A673 (cell line): Measurements from ENCODE around the gene ETNK2. TPM values are rescaled to one million over a fixed set of nuclear protein-coding genes. Genes with fewer than 3 reads are reported as not detected.

Experiments
- BruUV-seq: library from RNA; stranded (reverse); fragments of 400-500 nt; replicated peaks from 2 replicates; lab custom pipeline; 2021; lab: Mats Ljungman, UMichigan
- CTCF ChIA-PET: fragments of 300-600 bp; sonication (Branson Sonifier 250); formaldehyde crosslinking; loops from one replicate; lab custom pipeline; 2022; ENCODE audit warnings: antibody characterized with exemption; lab: Charles Lee
- POLR2A ChIA-PET: fragments of 300-600 bp; sonication (Branson Sonifier 250); formaldehyde crosslinking; loops from one replicate; lab custom pipeline; 2022; ENCODE audit warnings: antibody characterized with exemption; ENCODE audit not compliant: low non-redundant PET; lab: Charles Lee
- DNase-seq: peaks from one replicate; pipeline ENCODE4 v3.0.0-alpha.2; 2015; ENCODE audit warnings: low spot score
- H3K27ac ChIP-seq: fragments of 200-600 bp; sonication (generic); 2 replicates; pipeline ENCODE4 v1.5.1; 2016; ENCODE audit warnings: mixed run types, low read depth, mild to moderate bottlenecking, mixed read lengths, antibody characterized with exemption, low read length; ENCODE audit not compliant: poor library complexity, severe bottlenecking
- H3K27me3 ChIP-seq: fragments of 200-600 bp; sonication (generic); replicated peaks from 2 replicates; pipeline ENCODE4 v1.6.1; 2017; ENCODE audit warnings: mixed run types, low read depth, mild to moderate bottlenecking, mixed read lengths, antibody characterized with exemption, low read length; ENCODE audit not compliant: insufficient read depth, poor library complexity
- H3K36me3 ChIP-seq: fragments of 200-600 bp; sonication (generic); 2 replicates; pipeline ENCODE4 v1.6.1; 2016; ENCODE audit warnings: mixed run types, mild to moderate bottlenecking, mixed read lengths, antibody characterized with exemption, low read length; ENCODE audit not compliant: insufficient read depth, poor library complexity, severe bottlenecking
- H3K4me1 ChIP-seq: fragments of 200-600 bp; sonication (generic); 2 replicates; pipeline ENCODE4 v1.6.1; 2017; ENCODE audit warnings: mixed run types, mild to moderate bottlenecking, mixed read lengths, antibody characterized with exemption, low read length; ENCODE audit not compliant: insufficient read depth, poor library complexity, severe bottlenecking
- H3K4me3 ChIP-seq: fragments of 200-600 bp; sonication (generic); 2 replicates; pipeline ENCODE4 v1.5.1; 2016; ENCODE audit warnings: low read depth, mixed run types, mild to moderate bottlenecking, mixed read lengths, low read length; ENCODE audit not compliant: poor library complexity, severe bottlenecking
- H3K9me3 ChIP-seq: fragments of 200-600 bp; sonication (generic); 2 replicates; pipeline ENCODE4 v1.6.1; 2016; ENCODE audit warnings: mixed run types, low read depth, mild to moderate bottlenecking, mixed read lengths, antibody characterized with exemption, low read length; ENCODE audit not compliant: poor library complexity, severe bottlenecking
- EZH2 ChIP-seq: fragments of 200-600 bp; sonication (generic); IDR thresholded peaks from 2 replicates; pipeline ENCODE4 v1.6.1; 2017; ENCODE audit warnings: borderline replicate concordance, low read depth, mild to moderate bottlenecking, mixed read lengths, antibody characterized with exemption, low read length; ENCODE audit not compliant: poor library complexity, severe bottlenecking
- intact Hi-C: fragments of 100-400 bp; cut with micrococcal nuclease; formaldehyde crosslinking; loops from one replicate; pipeline ENCODE4 v1.10.0; 2022; ENCODE audit not compliant: unreplicated experiment
- total RNA-seq: library from RNA; stranded (reverse); gene quantifications from 2 replicates; pipeline ENCODE4 v1.2.3, GENCODE V29; 2021
- TF ChIP-seq, protein P1 (sequence below): fragments of 300-800, 200-600 bp; sonication (generic); conservative IDR thresholded peaks from 2 replicates; pipeline ENCODE4 v1.5.1; 2017; ENCODE audit warnings: low read depth, mild to moderate bottlenecking, antibody characterized with exemption, low read length, moderate library complexity, mixed read lengths

The ETNK2 gene
- total RNA-seq, 1 experiment from 2014 or later: 8.3 TPM

DNA sequence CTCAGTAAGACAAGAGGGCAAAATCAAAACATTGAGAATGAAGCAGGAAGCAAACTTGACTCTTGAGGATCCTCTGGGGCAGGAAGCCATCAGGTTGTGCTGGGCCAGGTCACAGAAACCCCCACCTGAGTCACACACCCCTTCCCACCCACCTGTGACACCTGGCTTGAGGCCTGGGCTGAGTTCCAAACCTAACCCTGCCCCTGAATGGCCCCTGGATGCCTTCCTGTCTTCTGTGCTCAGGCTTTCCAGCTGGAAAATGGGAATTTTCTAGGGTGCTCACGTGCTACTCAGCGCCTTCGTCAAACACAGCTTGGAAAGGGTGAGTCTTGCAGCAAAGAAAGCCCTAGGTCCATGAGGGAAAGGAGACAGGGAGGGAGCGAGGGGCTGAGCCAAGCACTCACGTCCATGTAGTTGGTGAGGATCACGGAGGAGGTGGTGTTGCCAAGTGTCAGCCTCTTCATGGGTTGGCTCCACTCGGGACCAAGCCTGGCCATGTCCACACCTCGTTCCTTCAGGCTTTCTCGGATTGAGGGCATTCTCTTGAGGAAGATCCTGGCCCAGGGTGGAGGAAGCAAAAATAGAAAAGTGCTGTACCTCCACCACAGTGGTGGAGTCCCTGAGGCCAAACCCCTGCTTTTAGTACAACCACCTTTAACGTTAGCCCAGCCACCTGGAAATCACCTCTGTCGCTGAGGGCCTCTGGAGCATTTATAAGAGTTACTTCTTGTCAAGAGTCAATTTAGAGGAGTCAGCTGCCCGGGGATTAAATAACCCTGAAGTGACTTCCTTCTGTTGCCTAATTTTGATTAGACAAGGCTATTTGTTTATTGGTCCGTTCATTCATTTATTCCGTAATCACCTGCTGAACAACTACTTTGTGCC is 10.0 kb upstream of the ETNK2 start:
- no peak for DNase-seq
- H3K27ac ChIP-seq: no peak overlapping the region
- no peaks in the 10 kb centered on the region for H3K36me3 ChIP-seq
- no peaks in the 10 kb centered on the region for H3K9me3 ChIP-seq
- TF ChIP-seq, protein P1, sequence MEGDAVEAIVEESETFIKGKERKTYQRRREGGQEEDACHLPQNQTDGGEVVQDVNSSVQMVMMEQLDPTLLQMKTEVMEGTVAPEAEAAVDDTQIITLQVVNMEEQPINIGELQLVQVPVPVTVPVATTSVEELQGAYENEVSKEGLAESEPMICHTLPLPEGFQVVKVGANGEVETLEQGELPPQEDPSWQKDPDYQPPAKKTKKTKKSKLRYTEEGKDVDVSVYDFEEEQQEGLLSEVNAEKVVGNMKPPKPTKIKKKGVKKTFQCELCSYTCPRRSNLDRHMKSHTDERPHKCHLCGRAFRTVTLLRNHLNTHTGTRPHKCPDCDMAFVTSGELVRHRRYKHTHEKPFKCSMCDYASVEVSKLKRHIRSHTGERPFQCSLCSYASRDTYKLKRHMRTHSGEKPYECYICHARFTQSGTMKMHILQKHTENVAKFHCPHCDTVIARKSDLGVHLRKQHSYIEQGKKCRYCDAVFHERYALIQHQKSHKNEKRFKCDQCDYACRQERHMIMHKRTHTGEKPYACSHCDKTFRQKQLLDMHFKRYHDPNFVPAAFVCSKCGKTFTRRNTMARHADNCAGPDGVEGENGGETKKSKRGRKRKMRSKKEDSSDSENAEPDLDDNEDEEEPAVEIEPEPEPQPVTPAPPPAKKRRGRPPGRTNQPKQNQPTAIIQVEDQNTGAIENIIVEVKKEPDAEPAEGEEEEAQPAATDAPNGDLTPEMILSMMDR: no peak
- TF ChIP-seq EZH2: no peak
- H3K27me3 ChIP-seq: no peaks in the 10 kb centered on the region
- CTCF ChIA-PET: interaction anchor here (1.2 to 1.9 kb wide), 4 partner anchors 45 to 291 kb away, joined by 3 to 11 read pairs (median 8); no protein-coding TSS in a partner anchor
- POLR2A ChIA-PET: no interaction called here
- no TSS peak for BruUV-seq
- intact Hi-C loops: loop anchor here (1.0 to 2.0 kb wide), 4 partner anchors 45 to 339 kb away; partner anchors contain the start of gene SNRPE
- H3K4me1 ChIP-seq: peaks cover 3% of the 10 kb centered on the region
- no peak overlapping the region for H3K4me3 ChIP-seq

GRCh38 chr1:204157962-204158361 is 6.1 kb upstream of the ETNK2 start:
- Histone ChIP-seq H3K36me3 (no peaks in the 10 kb centered on the region), H3K4me3 (no peak overlapping the region), H3K4me1 (peaks cover 3% of the 10 kb centered on the region), H3K27ac (no peak overlapping the region), H3K27me3 (no peaks in the 10 kb centered on the region), H3K9me3 (no peaks in the 10 kb centered on the region)
- no peak for TF ChIP-seq EZH2
- TF ChIP-seq, protein P1: no peak
- intact Hi-C loops: no loop called here
- ChIA-PET POLR2A (no interaction called here), CTCF (no interaction called here)
- BruUV-seq: no TSS peak
- DNase-seq: no peak

DNA sequence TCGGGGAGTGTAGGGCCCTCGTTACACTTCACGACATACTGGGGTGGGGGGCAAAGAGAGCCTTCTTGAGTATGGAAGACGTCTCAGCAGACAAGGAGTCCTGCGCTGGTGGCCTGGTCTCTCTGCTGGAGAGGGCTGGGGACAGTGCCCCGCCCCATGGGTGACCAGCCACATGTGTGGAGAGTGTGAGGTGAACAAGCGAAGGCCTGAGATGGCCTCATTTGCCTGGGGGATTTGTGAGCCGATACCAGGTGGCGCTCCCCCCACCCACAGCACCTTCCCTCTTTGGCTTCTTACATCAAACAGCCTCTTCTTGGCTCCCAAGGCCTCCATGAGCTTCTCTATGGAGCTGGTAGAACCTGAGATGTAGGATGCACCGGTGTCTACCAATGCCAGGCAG is 4.0 kb upstream of the ETNK2 start:
- Histone ChIP-seq H3K4me1 (peaks cover 6% of the 10 kb centered on the region), H3K9me3 (no peaks in the 10 kb centered on the region), H3K27ac (no peak overlapping the region), H3K27me3 (no peaks in the 10 kb centered on the region), H3K4me3 (no peak overlapping the region), H3K36me3 (no peaks in the 10 kb centered on the region)
- no peak for TF ChIP-seq EZH2
- TF ChIP-seq, protein P1: no peak
- no peak for DNase-seq
- ChIA-PET CTCF (no interaction called here), POLR2A (no interaction called here)
- no TSS peak for BruUV-seq
- intact Hi-C loops: no loop called here
